ENCODE data around the gene PRDM15.

GRCh38 chr21:41780337-41781049 is 98.7 kb downstream of the PRDM15 start:
- TF ChIP-seq EZH2 (optimal IDR thresholded peaks at IDR 0.05; ENCODE audit: low read depth, low read length) (no peak), CTCF (IDR thresholded peaks at IDR 0.05; ENCODE audit: low read length) (no peak), EZH2phosphoT487 (IDR thresholded peaks at IDR 0.05; ENCODE audit: low read length) (no peak)
